GM18498 (cell line): Measurements from ENCODE around the gene NPFFR1.
A peak's percentile ranks its signal among the peaks of the same experiment; 100 is the strongest.

ENCODE experiments used
- ATAC-seq: cut with Tn5 transposase; IDR thresholded peaks from one replicate; pipeline ENCODE4 v1.9.1; 2021; ENCODE audit warnings: mild to moderate bottlenecking, moderate library complexity; ENCODE audit not compliant: unreplicated experiment

Gene NPFFR1

GRCh38 chr10:70289739-70290138 lies 5.9 kb upstream of the NPFFR1 start:
- no peak for ATAC-seq

- ATAC-seq, result no peak
These were observed 2.8 kb upstream of the NPFFR1 start for GRCh38 chr10:70286616-70287015.

- no peak for ATAC-seq
These were observed 1.6 kb upstream of the NPFFR1 start for GRCh38 chr10:70285476-70285831.

- no peak for ATAC-seq
These were observed 1.0 kb upstream of the NPFFR1 start for GRCh38 chr10:70284542-70285475.

- no peak for ATAC-seq
These were observed 746 bp downstream of the NPFFR1 start for GRCh38 chr10:70283071-70283444.

GRCh38 chr10:70281609-70282008 lies 2.2 kb downstream of the NPFFR1 start:
- ATAC-seq, result no peak

GRCh38 chr10:70280099-70280498 lies 3.7 kb downstream of the NPFFR1 start:
- no peak for ATAC-seq

GRCh38 chr10:70277396-70278030 lies 6.3 kb downstream of the NPFFR1 start:
- no peak for ATAC-seq

- ATAC-seq, result no peak
These were observed 9.2 kb downstream of the NPFFR1 start for GRCh38 chr10:70274643-70275042.

GRCh38 chr10:70272925-70273316 lies 10.9 kb downstream of the NPFFR1 start:
- ATAC-seq, result peak; percentile 57

- peak; percentile 18 for ATAC-seq
These were observed 11.5 kb downstream of the NPFFR1 start for GRCh38 chr10:70271996-70272924.

- ATAC-seq, result no peak
These were observed 12.9 kb downstream of the NPFFR1 start for GRCh38 chr10:70270952-70271351.

GRCh38 chr10:70269741-70270140 lies 14.1 kb downstream of the NPFFR1 start:
- no peak for ATAC-seq

- no peak for ATAC-seq
These were observed 15.4 kb downstream of the NPFFR1 start for GRCh38 chr10:70268376-70268775.

- ATAC-seq, result no peak
These were observed 16.5 kb downstream of the NPFFR1 start for GRCh38 chr10:70267161-70267933.

- no peak for ATAC-seq
These were observed 17.1 kb downstream of the NPFFR1 start for GRCh38 chr10:70266701-70267100.

GRCh38 chr10:70266056-70266455 lies 17.7 kb downstream of the NPFFR1 start:
- ATAC-seq, result no peak

- no peak for ATAC-seq
These were observed 18.6 kb downstream of the NPFFR1 start for GRCh38 chr10:70265032-70265689.

GRCh38 chr10:70260734-70261133 lies 23.1 kb downstream of the NPFFR1 start:
- ATAC-seq, result no peak

- ATAC-seq, result no peak
These were observed 23.5 kb downstream of the NPFFR1 start for GRCh38 chr10:70260259-70260658.
